Retinal pigment epithelial cell (primary cell): ENCODE measurements around the gene SIPA1.

Source experiments
- DNase-seq: peaks from one replicate; pipeline ENCODE4 v3.0.0-alpha.2; 2010; ENCODE audit warnings: low read depth
- H3K4me3 ChIP-seq: 2 replicates; pipeline ENCODE4 v1.5.1; 2011; ENCODE audit warnings: mild to moderate bottlenecking, low read length, control low read depth, moderate library complexity
- TF ChIP-seq, protein P1 (sequence below): conservative IDR thresholded peaks from 2 replicates; pipeline ENCODE4 v1.5.1; 2011; ENCODE audit warnings: low read depth, low read length, control low read depth, inconsistent platforms

SIPA1 gene

DNA sequence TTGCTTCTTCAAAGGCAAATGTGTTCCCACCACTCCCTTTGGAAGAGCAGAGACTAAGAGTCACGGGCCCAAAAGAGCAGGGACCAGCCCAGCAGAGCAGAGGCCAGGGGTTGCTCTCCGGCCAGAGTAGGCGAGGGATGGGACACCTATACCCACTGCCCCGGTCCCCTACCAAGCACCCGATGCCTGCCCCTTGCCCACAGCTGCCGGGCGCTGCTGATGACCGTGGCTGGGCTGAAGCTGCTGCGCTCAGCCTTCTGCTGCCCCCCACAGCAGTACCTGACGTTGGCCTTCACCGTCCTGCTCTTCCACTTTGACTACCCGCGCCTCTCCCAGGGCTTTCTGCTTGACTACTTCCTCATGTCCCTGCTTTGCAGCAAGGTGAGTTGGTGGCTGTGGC, 10.7 kb upstream of the SIPA1 start:
- DNase-seq: no peak
- TF ChIP-seq, protein P1, sequence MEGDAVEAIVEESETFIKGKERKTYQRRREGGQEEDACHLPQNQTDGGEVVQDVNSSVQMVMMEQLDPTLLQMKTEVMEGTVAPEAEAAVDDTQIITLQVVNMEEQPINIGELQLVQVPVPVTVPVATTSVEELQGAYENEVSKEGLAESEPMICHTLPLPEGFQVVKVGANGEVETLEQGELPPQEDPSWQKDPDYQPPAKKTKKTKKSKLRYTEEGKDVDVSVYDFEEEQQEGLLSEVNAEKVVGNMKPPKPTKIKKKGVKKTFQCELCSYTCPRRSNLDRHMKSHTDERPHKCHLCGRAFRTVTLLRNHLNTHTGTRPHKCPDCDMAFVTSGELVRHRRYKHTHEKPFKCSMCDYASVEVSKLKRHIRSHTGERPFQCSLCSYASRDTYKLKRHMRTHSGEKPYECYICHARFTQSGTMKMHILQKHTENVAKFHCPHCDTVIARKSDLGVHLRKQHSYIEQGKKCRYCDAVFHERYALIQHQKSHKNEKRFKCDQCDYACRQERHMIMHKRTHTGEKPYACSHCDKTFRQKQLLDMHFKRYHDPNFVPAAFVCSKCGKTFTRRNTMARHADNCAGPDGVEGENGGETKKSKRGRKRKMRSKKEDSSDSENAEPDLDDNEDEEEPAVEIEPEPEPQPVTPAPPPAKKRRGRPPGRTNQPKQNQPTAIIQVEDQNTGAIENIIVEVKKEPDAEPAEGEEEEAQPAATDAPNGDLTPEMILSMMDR: no peak
- no peak overlapping the region for H3K4me3 ChIP-seq

GRCh38 chr11:65629579-65629978, 8.3 kb upstream of the SIPA1 start:
- DNase-seq: no peak
- TF ChIP-seq, protein P1: no peak
- H3K4me3 ChIP-seq: no peak overlapping the region

DNA sequence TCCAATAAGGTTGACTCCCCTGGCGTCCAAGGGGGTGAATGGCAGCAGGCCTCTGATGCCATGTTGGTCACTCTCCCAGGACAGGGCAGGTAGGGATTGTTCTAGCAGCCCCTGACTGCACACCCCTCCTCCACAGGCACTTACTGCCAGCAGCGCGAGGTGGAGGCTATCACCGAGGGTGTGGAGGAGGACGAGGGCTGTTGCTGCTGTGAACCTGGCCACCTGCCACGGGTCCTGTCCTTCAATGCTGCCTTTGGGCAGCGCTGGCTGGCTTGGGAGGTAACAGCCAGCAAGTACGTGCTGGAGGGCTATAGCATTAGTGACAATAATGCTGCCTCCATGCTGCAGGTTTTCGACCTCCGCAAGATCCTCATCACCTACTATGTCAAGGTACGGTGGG, 7.7 kb upstream of the SIPA1 start:
- no peak for DNase-seq
- TF ChIP-seq, protein P1: no peak

DNA sequence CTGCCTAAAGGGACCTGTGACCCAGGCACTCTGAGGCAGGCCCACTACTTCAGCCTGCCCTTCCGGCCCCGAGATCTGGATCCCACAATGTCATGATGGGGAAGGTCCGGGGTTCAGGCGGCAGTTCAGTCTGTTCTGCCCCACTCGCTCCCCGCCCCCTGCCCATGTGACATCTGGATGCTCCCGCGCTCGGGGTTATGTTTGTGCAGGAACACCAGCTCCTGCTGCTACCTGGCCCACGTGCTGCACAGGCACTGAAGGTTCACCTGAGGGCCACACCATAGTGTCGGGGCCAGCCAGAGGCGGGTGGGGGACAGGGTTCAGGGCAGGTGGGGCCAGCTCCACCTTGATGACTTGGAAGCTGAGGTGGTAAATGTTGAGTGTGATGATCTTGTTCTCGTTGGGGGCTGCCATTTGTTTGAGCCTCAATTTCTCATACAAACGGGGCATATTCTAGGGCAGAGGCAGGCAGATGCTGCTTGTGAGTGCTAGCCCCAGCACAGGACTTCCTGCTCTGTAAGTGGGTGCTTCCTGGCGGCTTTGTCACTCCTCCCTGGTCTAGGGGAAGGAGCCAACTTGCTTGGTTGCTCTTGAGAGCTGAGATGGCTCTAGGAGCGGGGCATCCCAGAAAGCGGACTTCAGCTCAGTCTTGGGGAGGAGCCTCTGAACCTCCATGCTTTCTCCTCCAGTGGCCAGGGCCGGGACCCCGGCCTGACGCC, 4.4 kb upstream of the SIPA1 start:
- DNase-seq: no peak
- TF ChIP-seq, protein P1: no peak
- H3K4me3 ChIP-seq: no peak overlapping the region

More for the DNA sequence above, 7.7 kb upstream of the SIPA1 start:
- H3K4me3 ChIP-seq: no peak overlapping the region

DNA sequence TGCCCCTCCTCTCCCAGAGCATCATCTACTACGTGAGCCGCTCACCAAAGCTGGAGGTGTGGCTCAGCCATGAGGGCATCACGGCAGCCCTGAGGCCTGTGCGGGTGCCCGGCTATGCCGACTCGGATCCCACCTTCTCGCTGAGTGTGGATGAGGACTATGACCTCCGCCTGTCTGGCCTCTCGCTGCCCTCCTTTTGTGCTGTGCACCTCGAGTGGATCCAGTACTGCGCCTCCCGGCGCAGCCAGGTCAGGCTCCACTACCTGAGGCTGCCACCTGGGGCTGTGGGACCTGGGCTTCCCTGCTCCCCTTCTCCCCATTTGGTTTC, 3.8 kb upstream of the SIPA1 start:
- TF ChIP-seq, protein P1: no peak
- no peak overlapping the region for H3K4me3 ChIP-seq
- no peak for DNase-seq

DNA sequence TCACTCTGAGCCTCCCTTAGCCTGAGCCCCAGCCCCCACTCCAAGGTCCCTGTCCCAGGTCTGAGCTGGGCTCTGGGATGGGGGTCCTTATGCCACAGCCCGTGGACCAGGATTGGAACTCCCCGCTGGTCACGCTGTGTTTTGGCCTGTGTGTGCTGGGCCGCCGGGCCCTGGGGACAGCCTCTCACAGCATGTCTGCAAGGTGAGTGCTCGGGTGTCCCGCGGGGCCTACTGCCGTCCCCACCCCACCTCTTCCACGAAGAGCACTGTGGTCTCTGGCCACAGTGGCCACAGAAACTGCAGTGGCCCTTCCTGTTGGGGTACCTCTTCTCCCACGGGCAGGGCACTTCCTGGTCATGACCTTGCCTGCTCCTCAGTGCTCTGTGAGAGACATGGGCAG, 3.5 kb upstream of the SIPA1 start:
- no peak for DNase-seq
- TF ChIP-seq, protein P1: no peak
- no peak overlapping the region for H3K4me3 ChIP-seq

DNA sequence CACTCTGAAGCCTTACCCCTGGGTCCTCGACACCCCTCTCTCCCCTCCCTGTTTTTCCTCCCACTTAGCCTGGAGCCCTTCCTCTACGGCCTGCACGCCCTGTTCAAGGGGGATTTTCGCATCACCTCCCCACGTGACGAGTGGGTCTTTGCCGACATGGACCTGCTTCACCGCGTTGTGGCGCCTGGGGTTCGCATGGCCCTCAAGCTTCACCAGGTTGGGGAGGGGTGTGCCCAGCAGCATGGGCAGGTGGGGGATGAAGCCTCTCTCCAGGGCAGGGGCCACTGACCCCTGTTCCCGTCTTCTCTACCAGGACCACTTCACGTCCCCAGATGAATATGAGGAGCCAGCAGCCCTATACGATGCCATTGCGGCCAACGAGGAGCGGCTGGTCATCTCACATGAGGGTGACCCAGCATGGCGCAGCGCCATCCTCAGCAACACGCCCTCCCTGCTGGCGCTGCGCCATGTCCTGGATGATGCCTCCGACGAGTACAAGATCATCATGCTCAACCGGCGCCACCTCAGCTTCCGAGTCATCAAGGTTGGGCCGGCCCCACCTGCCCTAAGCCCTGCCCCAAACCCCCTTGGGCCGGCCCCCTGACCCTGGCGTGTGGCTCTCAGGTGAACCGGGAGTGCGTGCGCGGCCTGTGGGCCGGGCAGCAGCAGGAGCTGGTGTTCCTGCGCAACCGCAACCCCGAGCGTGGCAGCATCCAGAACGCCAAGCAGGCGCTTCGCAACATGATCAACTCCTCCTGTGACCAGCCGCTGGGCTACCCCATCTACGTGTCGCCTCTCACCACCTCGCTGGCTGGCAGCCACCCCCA, 2.8 kb upstream of the SIPA1 start:
- TF ChIP-seq, protein P1: no peak
- H3K4me3 ChIP-seq: no peak overlapping the region
- no peak for DNase-seq
